Mammary epithelial cell (primary cell): ENCODE measurements around the gene CSTA.

ENCODE experiments used
- EZH2 ChIP-seq: IDR thresholded peaks from 2 replicates; pipeline ENCODE4 v1.6.1; 2012; ENCODE audit warnings: low read length, inconsistent platforms, borderline replicate concordance
- TF ChIP-seq, protein P1 (sequence below), 2 donors: IDR thresholded peaks in 1 of 2; conservative IDR thresholded peaks in 1 of 2; 2 replicates each; pipeline ENCODE4 v1.5.1; 2011 to 2012; ENCODE audit warnings: inconsistent platforms in 2 of 2, low read length in 2 of 2, mild to moderate bottlenecking in 2 of 2, control low read depth in 1 of 2, low read depth in 1 of 2; ENCODE audit not compliant: insufficient read depth in 1 of 2; ENCODE audit errors: extremely low read depth in 1 of 2

DNA sequence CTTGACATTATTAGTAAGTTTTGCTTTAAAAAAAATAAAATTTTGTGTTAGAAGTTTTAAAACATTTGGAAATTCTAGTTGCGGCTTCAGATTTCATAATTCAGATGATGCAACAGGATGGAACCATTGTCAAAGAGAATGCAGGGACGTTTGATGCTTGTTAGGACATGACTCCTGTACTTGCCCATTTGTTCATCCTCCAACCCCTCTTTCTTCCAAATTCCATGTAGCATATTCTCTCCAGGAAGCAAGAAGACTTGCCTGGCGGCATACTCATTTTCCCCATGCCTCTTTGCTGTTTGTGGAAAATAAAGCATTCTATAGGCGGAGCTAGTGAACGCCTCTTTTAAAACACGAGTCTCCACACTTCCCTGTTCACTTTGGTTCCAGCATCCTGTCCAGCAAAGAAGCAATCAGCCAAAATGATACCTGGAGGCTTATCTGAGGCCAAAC is at the start of gene CSTA:
- TF ChIP-seq, protein P1, sequence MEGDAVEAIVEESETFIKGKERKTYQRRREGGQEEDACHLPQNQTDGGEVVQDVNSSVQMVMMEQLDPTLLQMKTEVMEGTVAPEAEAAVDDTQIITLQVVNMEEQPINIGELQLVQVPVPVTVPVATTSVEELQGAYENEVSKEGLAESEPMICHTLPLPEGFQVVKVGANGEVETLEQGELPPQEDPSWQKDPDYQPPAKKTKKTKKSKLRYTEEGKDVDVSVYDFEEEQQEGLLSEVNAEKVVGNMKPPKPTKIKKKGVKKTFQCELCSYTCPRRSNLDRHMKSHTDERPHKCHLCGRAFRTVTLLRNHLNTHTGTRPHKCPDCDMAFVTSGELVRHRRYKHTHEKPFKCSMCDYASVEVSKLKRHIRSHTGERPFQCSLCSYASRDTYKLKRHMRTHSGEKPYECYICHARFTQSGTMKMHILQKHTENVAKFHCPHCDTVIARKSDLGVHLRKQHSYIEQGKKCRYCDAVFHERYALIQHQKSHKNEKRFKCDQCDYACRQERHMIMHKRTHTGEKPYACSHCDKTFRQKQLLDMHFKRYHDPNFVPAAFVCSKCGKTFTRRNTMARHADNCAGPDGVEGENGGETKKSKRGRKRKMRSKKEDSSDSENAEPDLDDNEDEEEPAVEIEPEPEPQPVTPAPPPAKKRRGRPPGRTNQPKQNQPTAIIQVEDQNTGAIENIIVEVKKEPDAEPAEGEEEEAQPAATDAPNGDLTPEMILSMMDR (conservative IDR thresholded peaks at IDR 0.05 in 1 of 2, IDR thresholded peaks at IDR 0.05 in 1 of 2; ENCODE audit: extremely low read depth in 1 of 2, insufficient read depth in 1 of 2, low read depth in 1 of 2, low read length in 2 of 2): peak in 1 of 2 donors; percentile 17
- TF ChIP-seq EZH2: no peak
